WTC11 (cell line): Measurements from ENCODE around the gene KIRREL3. TPM values are rescaled to one million over a fixed set of nuclear protein-coding genes. Genes with fewer than 3 reads are reported as not detected.

Experiments
- ARID4B ChIP-seq: sonication (generic); formaldehyde crosslinking; IDR thresholded peaks from 2 replicates; pipeline ENCODE4 v1.8.0; 2023; ENCODE audit warnings: missing genetic modification reagents, mild to moderate bottlenecking, borderline replicate concordance
- CBFB ChIP-seq: sonication (generic); formaldehyde crosslinking; IDR thresholded peaks from 2 replicates; pipeline ENCODE4 v1.8.1; 2022; ENCODE audit warnings: mild to moderate bottlenecking, low read depth, missing genetic modification reagents
- FOXP1 ChIP-seq: sonication (generic); formaldehyde crosslinking; IDR thresholded peaks from 2 replicates; pipeline ENCODE4 v1.8.0; 2022; ENCODE audit warnings: missing genetic modification reagents, mild to moderate bottlenecking, moderate library complexity, borderline replicate concordance
- HMGXB4 ChIP-seq: sonication (generic); formaldehyde crosslinking; IDR thresholded peaks from 2 replicates; pipeline ENCODE4 v1.8.1; 2023; ENCODE audit warnings: mild to moderate bottlenecking, moderate library complexity, missing genetic modification reagents
- IRF2 ChIP-seq: sonication (generic); formaldehyde crosslinking; IDR thresholded peaks from 2 replicates; pipeline ENCODE4 v1.8.0; 2022; ENCODE audit warnings: low read depth, missing genetic modification reagents, borderline replicate concordance
- MAX ChIP-seq: sonication (generic); formaldehyde crosslinking; IDR thresholded peaks from 2 replicates; pipeline ENCODE4 v1.8.0; 2022; ENCODE audit warnings: mild to moderate bottlenecking, missing genetic modification reagents
- RORB ChIP-seq: fragments of 250-450 bp; sonication (Bioruptor Pico); IDR thresholded peaks from 2 replicates; pipeline ENCODE4 v1.9.0; 2021; ENCODE audit warnings: mild to moderate bottlenecking
- SP1 ChIP-seq: sonication (generic); formaldehyde crosslinking; conservative IDR thresholded peaks from 2 replicates; pipeline ENCODE4 v1.8.1; 2022; ENCODE audit warnings: missing genetic modification reagents
- USF1 ChIP-seq: sonication (generic); formaldehyde crosslinking; IDR thresholded peaks from 2 replicates; pipeline ENCODE4 v1.8.0; 2022; ENCODE audit warnings: mild to moderate bottlenecking, missing genetic modification reagents
- ZNF263 ChIP-seq: sonication (generic); formaldehyde crosslinking; IDR thresholded peaks from 2 replicates; pipeline ENCODE4 v1.8.1; 2022; ENCODE audit warnings: low read depth, mild to moderate bottlenecking, moderate library complexity, missing genetic modification reagents
- ZNF532 ChIP-seq: fragments of 250-450 bp; sonication (Bioruptor Pico); IDR thresholded peaks from 2 replicates; pipeline ENCODE4 v1.9.0; 2021; ENCODE audit warnings: mild to moderate bottlenecking, borderline replicate concordance
- total RNA-seq: library from RNA; stranded (reverse); gene quantifications from 3 replicates; pipeline ENCODE4 v1.2.3, GENCODE V29; 2021
- TF ChIP-seq, protein P1 (sequence below): sonication (generic); formaldehyde crosslinking; IDR thresholded peaks from 2 replicates; pipeline ENCODE4 v1.8.0; 2022; ENCODE audit warnings: missing genetic modification reagents

KIRREL3 gene
- total RNA-seq, 1 experiment from 2014 or later = 0.59 TPM

- TF ChIP-seq ZNF532 (CRISPR knock-in tag) (no peak), CBFB (0 out of 2 replicates have a peak, but pooled peaks have one; percentile 51), ZNF263 (CRISPR knock-in tag) (peak; percentile 37; the same call in 1 of the 2 replicates), RORB (CRISPR knock-in tag) (no peak), MAX (peak; percentile 81), USF1 (CRISPR knock-in tag) (peak; percentile 36; the same call in 1 of the 2 replicates), HMGXB4 (CRISPR knock-in tag) (peak; percentile 94), FOXP1 (CRISPR knock-in tag) (no peak), SP1 (CRISPR knock-in tag) (0 out of 2 replicates have a peak, but pooled peaks have one; percentile 9), ARID4B (CRISPR knock-in tag) (0 out of 2 replicates have a peak, but pooled peaks have one; percentile 37), IRF2 (CRISPR knock-in tag) (no peak)
- TF ChIP-seq, protein P1, sequence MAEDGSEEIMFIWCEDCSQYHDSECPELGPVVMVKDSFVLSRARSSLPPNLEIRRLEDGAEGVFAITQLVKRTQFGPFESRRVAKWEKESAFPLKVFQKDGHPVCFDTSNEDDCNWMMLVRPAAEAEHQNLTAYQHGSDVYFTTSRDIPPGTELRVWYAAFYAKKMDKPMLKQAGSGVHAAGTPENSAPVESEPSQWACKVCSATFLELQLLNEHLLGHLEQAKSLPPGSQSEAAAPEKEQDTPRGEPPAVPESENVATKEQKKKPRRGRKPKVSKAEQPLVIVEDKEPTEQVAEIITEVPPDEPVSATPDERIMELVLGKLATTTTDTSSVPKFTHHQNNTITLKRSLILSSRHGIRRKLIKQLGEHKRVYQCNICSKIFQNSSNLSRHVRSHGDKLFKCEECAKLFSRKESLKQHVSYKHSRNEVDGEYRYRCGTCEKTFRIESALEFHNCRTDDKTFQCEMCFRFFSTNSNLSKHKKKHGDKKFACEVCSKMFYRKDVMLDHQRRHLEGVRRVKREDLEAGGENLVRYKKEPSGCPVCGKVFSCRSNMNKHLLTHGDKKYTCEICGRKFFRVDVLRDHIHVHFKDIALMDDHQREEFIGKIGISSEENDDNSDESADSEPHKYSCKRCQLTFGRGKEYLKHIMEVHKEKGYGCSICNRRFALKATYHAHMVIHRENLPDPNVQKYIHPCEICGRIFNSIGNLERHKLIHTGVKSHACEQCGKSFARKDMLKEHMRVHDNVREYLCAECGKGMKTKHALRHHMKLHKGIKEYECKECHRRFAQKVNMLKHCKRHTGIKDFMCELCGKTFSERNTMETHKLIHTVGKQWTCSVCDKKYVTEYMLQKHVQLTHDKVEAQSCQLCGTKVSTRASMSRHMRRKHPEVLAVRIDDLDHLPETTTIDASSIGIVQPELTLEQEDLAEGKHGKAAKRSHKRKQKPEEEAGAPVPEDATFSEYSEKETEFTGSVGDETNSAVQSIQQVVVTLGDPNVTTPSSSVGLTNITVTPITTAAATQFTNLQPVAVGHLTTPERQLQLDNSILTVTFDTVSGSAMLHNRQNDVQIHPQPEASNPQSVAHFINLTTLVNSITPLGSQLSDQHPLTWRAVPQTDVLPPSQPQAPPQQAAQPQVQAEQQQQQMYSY = no peak
Observed at GRCh38 chr11:127003260-127003981, 2.9 kb upstream of the KIRREL3 start (continued).
